GM23248 (cell line): Measurements from ENCODE around the gene SRSF8. TPM values are rescaled to one million over a fixed set of nuclear protein-coding genes. Genes with fewer than 3 reads are reported as not detected.
"Not testable (repeated sequence)": the region's sequence is repeated elsewhere in the genome, so short reads cannot be mapped to it uniquely, and the experiment has no call there.

Experiments
- DNase-seq: peaks from one replicate; pipeline ENCODE4 v3.0.0-alpha.2; 2015
- H2AFZ ChIP-seq: fragments of 200-600 bp; sonication (generic); 2 replicates; pipeline ENCODE4 v1.6.1; 2016; ENCODE audit warnings: antibody characterized with exemption
- H3F3A ChIP-seq: fragments of 200-600 bp; sonication (generic); 2 replicates; pipeline ENCODE4 v1.6.1; 2016; ENCODE audit warnings: mild to moderate bottlenecking, antibody characterized with exemption, mixed run types; ENCODE audit not compliant: insufficient read depth
- H3K27ac ChIP-seq: fragments of 200-600 bp; sonication (generic); 2 replicates; pipeline ENCODE4 v1.5.1; 2016; ENCODE audit warnings: mild to moderate bottlenecking
- H3K27me3 ChIP-seq: fragments of 200-600 bp; sonication (generic); replicated peaks from 2 replicates; pipeline ENCODE4 v1.6.1; 2016; ENCODE audit warnings: mild to moderate bottlenecking; ENCODE audit not compliant: insufficient read depth
- H3K36me3 ChIP-seq: fragments of 200-600 bp; sonication (generic); 2 replicates; pipeline ENCODE4 v1.6.1; 2016; ENCODE audit warnings: low read depth, mild to moderate bottlenecking
- H3K4me1 ChIP-seq: fragments of 200-600 bp; sonication (generic); 2 replicates; pipeline ENCODE4 v1.6.1; 2016; ENCODE audit warnings: mild to moderate bottlenecking; ENCODE audit not compliant: insufficient read depth
- H3K4me2 ChIP-seq: fragments of 200-600 bp; sonication (generic); one replicate; pipeline ENCODE4 v1.6.1; 2016; ENCODE audit warnings: mild to moderate bottlenecking; ENCODE audit not compliant: unreplicated experiment
- H3K4me3 ChIP-seq: fragments of 200-600 bp; sonication (generic); 2 replicates; pipeline ENCODE4 v1.5.1; 2016; ENCODE audit warnings: mild to moderate bottlenecking
- H3K79me2 ChIP-seq: fragments of 200-600 bp; sonication (generic); 2 replicates; pipeline ENCODE4 v1.6.1; 2016; ENCODE audit warnings: mild to moderate bottlenecking; ENCODE audit not compliant: insufficient read depth
- H3K9ac ChIP-seq: fragments of 200-600 bp; sonication (generic); 2 replicates; pipeline ENCODE4 v1.6.1; 2016; ENCODE audit warnings: mild to moderate bottlenecking
- H3K9me2 ChIP-seq: fragments of 200-600 bp; sonication (generic); 2 replicates; pipeline ENCODE4 v1.6.1; 2016; ENCODE audit warnings: mixed run types, mild to moderate bottlenecking, moderate library complexity; ENCODE audit not compliant: insufficient read depth
- H3K9me3 ChIP-seq: fragments of 200-600 bp; sonication (generic); one replicate; pipeline ENCODE4 v1.6.1; 2017; ENCODE audit warnings: low read depth
- H4K20me1 ChIP-seq: fragments of 200-600 bp; sonication (generic); 2 replicates; pipeline ENCODE4 v1.6.0; 2016; ENCODE audit not compliant: insufficient read depth
- EZH2 ChIP-seq: fragments of 200-600 bp; sonication (generic); IDR thresholded peaks from 2 replicates; pipeline ENCODE4 v1.6.1; 2018; ENCODE audit warnings: antibody characterized with exemption, mild to moderate bottlenecking; ENCODE audit not compliant: insufficient read depth, poor library complexity, severe bottlenecking
- EZH2phosphoT487 ChIP-seq: fragments of 200-600 bp; sonication (generic); IDR thresholded peaks from 2 replicates; pipeline ENCODE4 v1.6.1; 2018; ENCODE audit warnings: antibody characterized with exemption, moderate library complexity, mild to moderate bottlenecking, low read depth; ENCODE audit not compliant: insufficient read depth
- WGBS, 2 experiments: methylation state at CpG; one replicate each; pipeline ENCODE4 v1.1.6; 2015 to 2017; ENCODE audit warnings: low lambda C conversion rate in 2 of 2, low coverage in 1 of 2; ENCODE audit errors: missing lambda C conversion rate in 2 of 2; 5-methylcytosine and 5-hydroxymethylcytosine counted together
- in situ Hi-C: fragments of 300-500 bp; cut with MboI; formaldehyde crosslinking; loops from 2 replicates; pipeline ENCODE4 v1.15.0; 2020
- polyA plus RNA-seq: library from polyadenylated mRNA; unstranded; fragments of >200 nt; fragmentation: Nextera tagmentation; extraction: Ambion mirVana; gene quantifications from 2 replicates; pipeline ENCODE4 v1.2.1, GENCODE V29; 2016
- total RNA-seq: library from RNA; depleted of rRNA; stranded (reverse); fragments of >200 nt; shearing (Covaris generic); gene quantifications from 2 replicates; pipeline ENCODE4 v1.2.3, GENCODE V29; 2014

The SRSF8 gene
- total and polyA plus RNA-seq, 2 experiments from 2014 or later: 14.8 to 39.4 TPM

DNA sequence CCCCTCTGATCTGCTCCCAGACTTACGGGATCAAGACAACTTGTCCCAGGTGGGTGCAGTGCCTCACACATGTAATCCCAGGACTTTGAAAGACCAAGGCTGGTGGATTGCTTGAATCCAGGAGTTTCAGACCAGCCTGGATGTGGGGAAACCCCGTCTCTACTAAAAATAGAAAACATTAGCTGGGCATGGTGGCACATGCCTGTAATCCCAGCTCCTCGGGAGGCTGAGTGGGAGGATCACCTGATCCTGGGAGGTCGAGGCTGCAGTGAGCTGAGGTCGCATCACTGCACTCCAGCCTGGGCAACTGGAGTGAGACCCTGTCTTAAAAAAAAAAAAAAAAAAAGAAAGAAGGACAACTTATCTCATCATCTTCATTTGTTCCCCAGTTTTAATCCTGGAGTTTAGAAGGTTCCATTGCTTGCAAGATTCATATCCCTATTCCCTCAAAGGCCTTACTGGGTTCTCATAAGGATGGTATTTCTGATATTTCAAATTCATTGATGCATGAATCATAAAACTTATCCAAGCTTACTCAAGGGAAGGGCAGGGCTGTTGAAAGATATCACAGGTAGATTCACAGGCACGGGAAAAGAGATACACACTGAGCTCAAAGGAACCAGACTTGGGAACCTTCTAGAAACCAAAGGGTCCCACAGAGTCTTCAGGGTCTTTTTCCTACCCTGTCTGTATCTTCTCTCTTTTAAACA is 37.6 kb downstream of the SRSF8 start:
- H3K79me2 ChIP-seq: peaks cover 9% of the 10 kb centered on the region; the same call in 1 of the 2 replicates
- no peak overlapping the region for H3K4me3 ChIP-seq
- no peaks in the 10 kb centered on the region for H4K20me1 ChIP-seq
- no peak overlapping the region for H2AFZ ChIP-seq
- peaks cover 15% of the 10 kb centered on the region for H3K4me1 ChIP-seq
- TF ChIP-seq EZH2: no peak
- no peaks in the 10 kb centered on the region for H3K36me3 ChIP-seq
- no peaks in the 10 kb centered on the region for H3F3A ChIP-seq
- no peak overlapping the region for H3K27ac ChIP-seq
- no peaks in the 10 kb centered on the region for H3K27me3 ChIP-seq
- no peaks in the 10 kb centered on the region for H3K9me2 ChIP-seq
- WGBS, 2 experiments: 88 to 89% methylated on average over 6 of the region's 6 CpGs
- no peak for DNase-seq
- no peaks in the 10 kb centered on the region for H3K9me3 ChIP-seq
- no peak overlapping the region for H3K4me2 ChIP-seq
- H3K9ac ChIP-seq: no peak overlapping the region
- in situ Hi-C loops: no loop called here

DNA sequence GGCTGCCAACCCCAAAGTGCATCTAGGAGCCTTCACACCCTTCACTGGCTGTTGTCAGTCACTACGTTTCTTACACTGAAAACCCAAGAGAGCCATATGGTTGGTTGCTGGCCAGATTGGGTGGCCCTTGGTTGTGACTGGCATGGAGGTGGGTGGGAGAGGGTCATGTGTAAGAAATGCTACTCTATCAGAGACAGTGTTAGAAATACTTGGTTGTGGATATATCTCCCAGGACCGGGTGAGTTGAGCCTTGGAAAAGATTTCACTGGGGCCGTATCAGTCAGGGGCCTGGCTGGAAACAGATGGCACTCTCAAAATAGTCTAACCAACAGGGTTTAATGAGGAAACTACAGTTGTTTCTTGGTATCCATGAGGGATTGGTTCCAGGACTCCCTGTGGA is 38.1 kb downstream of the SRSF8 start:
- H4K20me1 ChIP-seq: no peaks in the 10 kb centered on the region
- WGBS, 2 experiments: 89 to 90% methylated on average over 3 of the region's 3 CpGs
- no peak overlapping the region for H3K27ac ChIP-seq
- H3K36me3 ChIP-seq: no peaks in the 10 kb centered on the region
- H3K4me1 ChIP-seq: peaks cover 15% of the 10 kb centered on the region
- H3K27me3 ChIP-seq: no peaks in the 10 kb centered on the region
- no peak for TF ChIP-seq EZH2phosphoT487
- TF ChIP-seq EZH2: no peak
- in situ Hi-C loops: no loop called here
- no peak overlapping the region for H3K4me3 ChIP-seq
- no peak for DNase-seq
- H3F3A ChIP-seq: no peaks in the 10 kb centered on the region
- H3K9me3 ChIP-seq: no peaks in the 10 kb centered on the region
- H2AFZ ChIP-seq: no peak overlapping the region
- no peak overlapping the region for H3K9ac ChIP-seq
- peaks cover 9% of the 10 kb centered on the region; the same call in 1 of the 2 replicates for H3K79me2 ChIP-seq
- H3K4me2 ChIP-seq: no peak overlapping the region
- no peaks in the 10 kb centered on the region for H3K9me2 ChIP-seq

DNA sequence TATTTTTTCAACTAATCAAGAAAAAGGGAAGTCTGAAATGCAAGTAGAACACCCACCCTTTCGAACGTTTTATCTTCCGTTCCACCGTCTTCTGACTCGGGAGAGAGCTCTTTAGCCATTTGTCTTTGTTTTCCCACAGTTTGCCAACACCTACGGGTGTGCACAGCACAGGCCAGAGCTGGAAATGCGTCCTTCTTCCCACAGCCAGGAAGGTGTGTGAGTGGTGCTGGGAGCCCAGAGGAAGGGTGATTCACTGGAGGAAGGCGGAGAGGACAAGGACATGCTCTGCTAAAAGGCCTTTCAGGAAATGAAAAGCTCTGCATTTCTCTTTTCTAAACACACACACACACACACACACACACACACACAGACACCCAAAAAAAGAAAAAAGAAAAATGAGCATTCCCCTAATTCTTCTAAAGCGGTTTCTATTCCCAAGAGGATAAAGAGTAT is 41.5 kb downstream of the SRSF8 start:
- in situ Hi-C loops: no loop called here
- Histone ChIP-seq H3K4me1 (peaks cover 15% of the 10 kb centered on the region), H3K27ac (no peak overlapping the region), H3K9ac (no peak overlapping the region), H3K79me2 (peaks cover 6% of the 10 kb centered on the region; the same call in 1 of the 2 replicates), H3K36me3 (no peaks in the 10 kb centered on the region), H2AFZ (no peak overlapping the region), H4K20me1 (no peaks in the 10 kb centered on the region), H3K9me3 (no peaks in the 10 kb centered on the region), H3K4me2 (no peak overlapping the region), H3K9me2 (no peaks in the 10 kb centered on the region), H3K27me3 (no peaks in the 10 kb centered on the region), H3F3A (no peaks in the 10 kb centered on the region), H3K4me3 (no peak overlapping the region)
- 80 to 86% methylated on average over 9 of the region's 9 CpGs for WGBS, 2 experiments
- no peak for TF ChIP-seq EZH2phosphoT487
- TF ChIP-seq EZH2: no peak
- DNase-seq: peak; percentile 67

DNA sequence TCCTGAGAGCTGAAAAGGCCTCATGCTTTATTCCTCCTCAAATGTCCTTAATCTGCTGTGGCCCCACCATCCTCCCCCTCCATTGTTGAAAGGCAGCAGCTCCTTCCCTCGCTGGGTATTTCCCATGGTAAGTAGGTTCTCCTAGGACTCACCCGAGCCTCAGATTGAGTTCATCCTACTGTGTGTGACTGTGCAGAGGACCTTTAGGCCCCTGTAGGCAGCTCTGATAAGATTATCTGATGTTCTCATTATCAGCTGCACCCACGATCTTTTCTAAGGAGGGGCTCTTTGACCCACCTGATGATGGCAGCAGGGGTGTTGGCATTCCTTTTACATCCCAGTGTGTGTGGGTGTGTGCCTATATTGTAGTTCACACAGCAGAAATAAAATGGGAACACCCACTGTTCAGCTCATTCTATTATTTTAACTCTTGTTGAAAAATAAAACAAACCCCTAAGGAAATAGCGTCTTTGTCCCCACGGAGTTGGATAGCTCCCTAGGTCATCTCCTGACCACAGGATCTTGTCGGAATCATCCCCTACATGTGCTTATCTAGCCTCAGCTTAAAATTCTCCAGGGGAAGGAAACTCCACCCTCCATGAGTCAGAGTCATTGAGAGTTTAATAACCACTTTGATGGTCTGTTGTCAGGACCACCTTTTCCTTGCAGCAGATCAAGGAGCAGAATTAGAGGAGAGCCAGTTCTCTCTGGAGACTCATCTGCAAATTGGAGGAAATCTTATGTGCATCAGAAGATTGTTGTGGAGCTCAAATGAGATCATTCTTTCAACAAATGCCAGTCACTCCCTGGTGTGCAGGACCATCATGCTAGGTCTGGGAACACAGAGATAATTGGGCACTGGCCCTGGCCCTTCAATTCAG is 42.2 kb downstream of the SRSF8 start:
- H3K9me2 ChIP-seq: no peaks in the 10 kb centered on the region
- in situ Hi-C loops: no loop called here
- no peaks in the 10 kb centered on the region for H3F3A ChIP-seq
- TF ChIP-seq EZH2: no peak
- WGBS, 2 experiments: 69 to 78% methylated on average over 6 of the region's 6 CpGs
- H3K27ac ChIP-seq: no peak overlapping the region
- no peak overlapping the region for H3K9ac ChIP-seq
- no peak overlapping the region for H2AFZ ChIP-seq
- H3K4me3 ChIP-seq: no peak overlapping the region
- no peak overlapping the region for H3K4me2 ChIP-seq
- no peaks in the 10 kb centered on the region for H3K36me3 ChIP-seq
- H3K79me2 ChIP-seq: peaks cover 9% of the 10 kb centered on the region
- no peaks in the 10 kb centered on the region for H3K9me3 ChIP-seq
- DNase-seq: peak; percentile 28
- H4K20me1 ChIP-seq: no peaks in the 10 kb centered on the region
- H3K27me3 ChIP-seq: no peaks in the 10 kb centered on the region
- peaks cover 15% of the 10 kb centered on the region for H3K4me1 ChIP-seq

DNA sequence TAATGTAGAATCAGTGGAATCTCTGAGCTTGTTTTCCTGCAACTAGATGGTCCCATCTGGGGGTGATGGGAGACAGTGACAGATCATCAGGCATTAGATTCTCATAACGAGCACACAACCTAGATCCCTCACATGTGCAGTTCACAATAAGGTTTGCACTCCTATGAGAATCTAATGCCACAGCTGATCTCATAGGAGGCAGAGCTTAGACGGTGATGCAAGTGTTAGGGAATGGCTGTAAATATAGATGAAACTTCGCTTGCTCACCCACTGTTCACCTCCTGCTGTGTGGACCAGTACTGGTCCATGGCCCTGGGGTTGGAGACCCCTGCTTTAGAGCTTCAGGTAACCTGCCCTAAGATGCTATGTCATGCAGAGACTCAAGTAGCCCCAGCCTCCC is 44.8 kb downstream of the SRSF8 start:
- 84 to 91% methylated on average over 3 of the region's 3 CpGs for WGBS, 2 experiments
- H4K20me1 ChIP-seq, H3K4me2 ChIP-seq, H3K9me2 ChIP-seq, H3K36me3 ChIP-seq, DNase-seq, H2AFZ ChIP-seq, H3F3A ChIP-seq, H3K9ac ChIP-seq, H3K27me3 ChIP-seq, H3K9me3 ChIP-seq, in situ Hi-C loops, H3K4me3 ChIP-seq, H3K27ac ChIP-seq: not testable (repeated sequence)
- peaks cover 25% of the 10 kb centered on the region for H3K79me2 ChIP-seq
- H3K4me1 ChIP-seq: peaks cover 15% of the 10 kb centered on the region
